ENCODE data around the gene MMEL1.

DNA sequence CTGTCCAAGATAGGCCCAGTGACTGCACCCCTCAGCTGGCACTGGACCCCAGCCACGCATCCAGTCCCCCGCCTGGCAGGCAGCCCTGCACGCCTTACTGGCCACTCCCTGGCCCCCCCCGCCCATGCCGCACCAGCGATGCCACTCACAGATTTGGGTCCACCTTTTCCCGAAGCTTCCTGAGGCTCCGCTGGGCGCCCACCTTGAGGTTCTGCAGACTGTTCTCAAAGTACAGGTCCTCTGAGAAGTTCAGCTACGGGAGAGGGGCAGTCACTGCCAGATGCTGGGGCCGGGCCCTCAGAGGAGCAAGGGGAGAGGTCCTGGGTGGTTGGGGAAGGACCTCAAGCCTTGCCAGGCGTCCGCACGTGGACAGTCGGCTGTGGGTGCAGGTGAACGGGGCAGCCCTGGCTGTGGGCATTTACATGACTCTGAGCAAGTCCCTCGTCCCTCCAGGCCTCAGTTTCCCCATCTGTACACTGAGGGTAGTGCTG lies 38.1 kb downstream of the MMEL1 start:
- TF ChIP-seq, protein P1, sequence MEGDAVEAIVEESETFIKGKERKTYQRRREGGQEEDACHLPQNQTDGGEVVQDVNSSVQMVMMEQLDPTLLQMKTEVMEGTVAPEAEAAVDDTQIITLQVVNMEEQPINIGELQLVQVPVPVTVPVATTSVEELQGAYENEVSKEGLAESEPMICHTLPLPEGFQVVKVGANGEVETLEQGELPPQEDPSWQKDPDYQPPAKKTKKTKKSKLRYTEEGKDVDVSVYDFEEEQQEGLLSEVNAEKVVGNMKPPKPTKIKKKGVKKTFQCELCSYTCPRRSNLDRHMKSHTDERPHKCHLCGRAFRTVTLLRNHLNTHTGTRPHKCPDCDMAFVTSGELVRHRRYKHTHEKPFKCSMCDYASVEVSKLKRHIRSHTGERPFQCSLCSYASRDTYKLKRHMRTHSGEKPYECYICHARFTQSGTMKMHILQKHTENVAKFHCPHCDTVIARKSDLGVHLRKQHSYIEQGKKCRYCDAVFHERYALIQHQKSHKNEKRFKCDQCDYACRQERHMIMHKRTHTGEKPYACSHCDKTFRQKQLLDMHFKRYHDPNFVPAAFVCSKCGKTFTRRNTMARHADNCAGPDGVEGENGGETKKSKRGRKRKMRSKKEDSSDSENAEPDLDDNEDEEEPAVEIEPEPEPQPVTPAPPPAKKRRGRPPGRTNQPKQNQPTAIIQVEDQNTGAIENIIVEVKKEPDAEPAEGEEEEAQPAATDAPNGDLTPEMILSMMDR (IDR thresholded peaks at IDR 0.05; ENCODE audit: extremely low read depth in 1 of 2, insufficient read depth in 1 of 2, low read depth in 1 of 2, low read length in 2 of 2): no peak
- no peak for TF ChIP-seq MYC (IDR thresholded peaks at IDR 0.05; ENCODE audit: low read depth, low read length)
- TF ChIP-seq, protein P2, sequence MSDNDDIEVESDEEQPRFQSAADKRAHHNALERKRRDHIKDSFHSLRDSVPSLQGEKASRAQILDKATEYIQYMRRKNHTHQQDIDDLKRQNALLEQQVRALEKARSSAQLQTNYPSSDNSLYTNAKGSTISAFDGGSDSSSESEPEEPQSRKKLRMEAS (IDR thresholded peaks at IDR 0.05; ENCODE audit: insufficient read depth, insufficient read length): no peak

Measured in endothelial cell of umbilical vein (primary cell).